ENCODE data around the gene ACTR10.
"Not testable (repeated sequence)": the region's sequence is repeated elsewhere in the genome, so short reads cannot be mapped to it uniquely, and the experiment has no call there.

ACTR10 gene

DNA sequence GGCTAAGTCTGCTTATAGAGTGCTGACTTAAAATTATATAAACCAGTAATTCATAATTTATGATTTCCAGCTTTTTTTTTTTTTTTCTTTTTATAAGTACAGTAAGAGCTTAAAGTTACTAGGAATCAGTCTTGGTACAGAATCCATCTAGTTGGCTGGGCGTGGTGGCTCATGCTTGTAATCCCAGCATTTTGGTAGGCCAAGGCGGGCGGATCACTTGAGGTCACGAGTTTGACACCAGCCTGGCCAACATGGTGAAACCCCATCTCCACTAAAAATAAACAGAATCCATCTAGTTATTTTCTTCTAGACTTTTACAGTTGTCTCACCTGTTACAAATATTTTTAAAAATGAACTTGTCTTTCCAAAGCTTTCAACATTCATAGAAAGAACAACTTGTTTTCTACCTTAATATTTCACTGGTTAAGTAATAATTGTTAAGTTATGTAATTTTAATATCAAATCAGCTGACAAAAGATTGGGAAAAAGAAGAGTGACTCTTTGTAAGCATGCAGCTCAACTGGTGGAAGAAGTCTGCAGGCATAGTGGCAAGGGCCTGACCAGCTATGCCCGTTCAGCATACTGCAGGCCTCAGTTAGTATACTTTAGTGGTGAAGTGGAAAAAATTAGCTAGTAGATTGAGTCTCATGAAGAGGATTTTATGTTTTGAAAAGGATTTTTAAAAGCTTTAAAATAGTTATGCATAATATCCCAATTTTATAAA is 27.3 kb downstream of the ACTR10 start:
- DNase-seq = no peak

DNA sequence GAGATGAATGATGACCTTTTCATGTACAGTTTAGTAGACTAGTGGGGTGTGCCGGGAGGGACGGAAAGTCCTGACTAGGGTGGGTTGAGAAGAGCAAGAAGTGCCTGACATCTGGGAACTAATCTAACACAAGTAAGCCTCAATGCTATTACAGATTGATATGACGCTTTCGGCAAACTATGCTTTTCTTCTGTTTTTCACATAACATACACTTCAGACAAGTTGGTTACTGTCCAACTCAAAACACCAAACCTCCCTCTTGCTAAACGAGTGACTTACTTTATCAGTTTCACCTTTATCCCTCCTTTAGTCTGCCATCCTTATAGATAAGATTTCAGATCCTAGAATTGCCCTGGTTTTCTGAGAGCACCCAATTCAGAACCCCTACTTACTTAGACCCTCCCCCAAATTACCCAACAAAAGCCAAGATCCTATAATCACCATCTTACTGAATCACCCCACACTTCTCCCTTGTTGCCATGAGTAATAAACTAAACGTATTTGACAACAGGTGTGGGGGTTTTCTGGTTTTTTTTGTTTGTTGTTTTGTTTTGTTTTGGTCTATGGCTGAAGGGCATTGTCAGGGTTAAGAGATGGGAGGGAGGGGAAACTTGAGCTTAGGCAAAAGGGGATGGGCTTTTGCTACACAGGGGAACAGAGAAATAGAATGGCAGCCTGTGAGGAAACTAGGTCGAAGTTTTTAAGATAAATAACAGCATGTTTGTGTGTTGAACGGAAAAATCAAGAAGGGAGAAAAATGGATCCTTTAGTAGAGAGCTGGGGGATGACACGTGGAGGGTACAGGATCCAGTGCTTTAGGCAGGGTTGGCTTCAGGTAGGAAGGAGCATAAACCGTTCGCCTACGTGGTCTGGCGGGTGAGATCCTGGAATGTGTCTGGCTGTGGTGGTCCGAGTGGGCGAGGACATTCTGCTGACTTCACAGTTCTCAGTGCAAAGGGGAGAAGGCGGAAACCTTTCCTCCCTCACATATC is 38.6 kb downstream of the ACTR10 start:
- no peak for DNase-seq

DNA sequence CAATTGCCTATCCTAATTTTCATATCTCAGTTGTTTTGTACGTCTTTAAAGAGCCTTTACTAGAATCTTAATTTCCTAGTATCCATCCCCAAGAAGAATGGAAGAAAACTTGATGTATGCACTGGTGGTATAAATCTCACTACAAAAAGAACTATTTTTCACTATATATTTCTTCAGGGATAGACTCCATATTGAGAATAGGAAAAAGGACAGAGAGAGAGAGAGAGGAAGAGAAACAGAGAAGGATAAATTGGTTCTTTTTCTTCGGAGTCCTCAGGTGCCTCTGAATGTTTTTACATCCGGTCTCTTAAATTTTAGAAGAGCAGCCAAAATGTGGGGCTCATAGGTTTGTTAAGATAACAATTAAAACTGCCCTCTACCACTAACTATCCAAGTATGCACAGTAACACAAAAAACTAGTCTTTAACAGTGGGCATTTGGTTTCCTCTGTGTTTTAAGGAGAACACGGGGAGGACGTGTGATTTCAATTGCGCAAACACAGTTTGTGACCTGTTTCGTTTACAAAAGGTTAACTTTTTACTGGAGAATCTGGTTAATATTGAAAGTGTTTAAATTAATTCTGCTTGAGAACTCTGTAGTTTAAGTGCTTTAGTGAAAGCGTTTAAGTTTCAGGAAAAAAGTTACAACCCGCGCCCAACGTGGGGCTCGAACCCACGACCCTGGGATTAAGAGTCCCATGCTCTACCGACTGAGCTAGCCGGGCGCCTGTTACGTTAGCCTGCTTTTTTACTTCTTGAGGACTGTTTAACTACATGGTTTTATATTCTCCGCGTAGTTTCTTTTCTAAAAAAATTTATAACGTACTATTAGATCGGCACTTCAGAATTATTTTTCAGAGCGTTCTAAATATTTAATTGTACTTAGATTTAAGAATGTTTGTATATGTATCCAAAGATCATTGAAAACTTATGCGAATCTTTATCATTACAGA is 39.6 kb downstream of the ACTR10 start:
- no peak for DNase-seq

DNA sequence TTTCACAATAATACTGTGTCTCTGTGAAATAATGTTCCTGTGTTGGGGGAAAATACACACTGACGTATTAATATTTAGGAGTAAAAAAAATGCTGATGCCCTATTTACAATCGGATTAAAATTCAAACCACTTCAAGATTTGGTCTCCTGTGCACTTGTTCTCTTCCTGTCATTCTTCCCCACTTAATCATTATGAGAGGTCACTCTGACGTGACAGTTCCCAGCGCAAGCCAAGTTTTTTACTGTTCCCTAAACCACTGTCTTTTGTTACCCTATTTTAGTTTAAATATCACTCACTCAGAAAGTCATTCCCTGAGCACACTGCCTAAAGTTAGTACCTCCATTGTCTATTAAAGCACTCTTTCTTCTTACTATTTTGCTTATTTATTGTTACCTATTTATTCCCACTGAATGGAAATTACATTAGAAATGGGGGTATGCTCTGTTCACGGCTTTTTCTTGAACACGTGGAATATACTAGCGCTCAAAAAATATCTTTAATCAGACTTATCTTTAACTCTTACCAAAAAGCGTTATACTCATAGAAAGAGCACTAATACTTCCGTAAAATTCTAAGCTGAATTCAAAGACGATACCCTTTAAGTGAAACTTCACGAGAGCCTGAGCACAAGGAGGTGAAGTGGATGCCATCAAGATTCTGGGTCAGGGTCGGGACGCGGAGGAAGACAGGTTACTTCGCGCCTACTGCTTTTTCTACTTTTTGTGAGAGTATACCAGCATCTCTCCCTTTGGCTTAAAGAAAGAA is 44.0 kb downstream of the ACTR10 start:
- peak; percentile 24 for DNase-seq

DNA sequence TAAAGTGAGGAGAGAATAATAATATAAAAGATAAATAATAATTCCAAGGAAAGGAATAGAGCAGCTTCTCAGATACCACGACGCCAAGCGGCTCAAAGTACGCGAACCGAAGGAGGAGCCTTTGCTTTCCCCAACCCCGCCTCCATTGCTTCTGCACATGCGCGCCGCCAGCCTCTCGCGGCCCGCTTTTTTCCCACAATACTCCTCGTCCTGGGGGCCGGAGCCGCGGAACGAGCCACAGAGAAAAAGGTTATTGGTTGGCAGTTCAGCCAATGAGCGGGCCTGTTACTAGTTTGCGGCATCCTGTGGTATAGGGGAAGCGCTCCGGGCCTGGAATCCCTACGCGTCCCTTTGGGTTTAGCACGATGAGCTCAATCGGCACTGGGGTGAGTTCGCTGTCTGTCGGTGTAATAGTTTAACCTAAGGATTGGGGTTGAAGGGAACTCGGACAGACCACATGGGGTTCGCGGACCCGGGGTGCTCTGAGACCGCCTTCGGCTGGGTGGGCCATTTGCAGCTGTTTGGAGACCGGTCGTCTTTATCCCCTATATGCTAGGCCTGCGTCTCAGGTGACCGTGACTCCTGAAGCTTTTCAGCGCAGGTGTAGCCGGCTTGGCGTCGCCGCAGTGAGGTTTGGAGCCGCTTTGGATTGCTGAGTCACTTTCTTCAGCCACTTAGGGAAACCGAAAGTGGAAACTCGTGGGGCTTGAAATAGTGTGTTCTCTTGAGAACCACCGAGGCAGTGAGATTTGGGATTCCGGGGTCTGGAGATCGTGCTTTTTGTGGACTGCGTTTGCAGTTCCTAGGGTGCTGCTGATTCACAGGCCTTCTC is 44.8 kb downstream of the ACTR10 start, which contains the start of gene PSMA3:
PSMA3 (plus strand) TSS at position 288 of the 832 bp plus-strand sequence; CDS start at position 366, 78 bp downstream.
- peak; percentile 76 for DNase-seq

DNA sequence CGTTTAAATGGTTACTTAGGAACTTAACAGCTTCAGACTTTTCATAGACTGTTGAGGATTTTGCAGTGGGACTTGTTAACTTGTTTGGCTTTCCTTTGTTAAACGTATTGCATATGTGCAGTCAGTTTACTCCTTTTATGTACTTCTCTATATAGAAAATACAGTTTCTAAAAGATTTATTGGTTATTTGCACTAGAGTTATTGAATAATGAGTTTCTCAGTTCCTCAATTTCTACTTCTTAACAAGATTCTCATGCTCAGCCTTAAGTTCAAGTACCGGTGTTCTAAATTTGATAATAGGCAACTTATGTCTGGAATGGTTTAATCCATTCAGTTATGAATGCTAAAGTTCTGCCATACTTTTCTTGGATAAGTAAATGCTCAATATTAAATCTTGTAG is 45.6 kb downstream of the ACTR10 start:
- no peak for DNase-seq

DNA sequence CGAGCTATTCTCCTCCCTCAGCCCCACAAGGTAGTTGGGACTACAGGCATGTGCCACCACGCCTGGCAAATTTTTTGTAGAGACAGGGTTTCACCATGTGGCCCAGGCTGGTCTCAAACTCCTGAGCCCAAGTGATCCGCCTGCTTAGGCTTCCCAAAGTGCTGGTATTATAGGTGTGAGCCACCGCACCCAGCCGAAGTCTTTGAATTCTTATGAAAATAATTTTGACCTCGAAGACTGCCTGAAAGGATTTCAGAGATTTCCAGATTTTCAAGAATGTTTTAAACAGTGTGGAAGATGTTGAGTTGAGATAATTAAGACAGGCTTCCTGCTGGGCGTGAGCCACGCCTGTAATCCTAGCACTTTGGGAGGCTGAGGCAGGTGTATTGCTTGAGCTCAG is 49.7 kb downstream of the ACTR10 start:
- no peak for DNase-seq

DNA sequence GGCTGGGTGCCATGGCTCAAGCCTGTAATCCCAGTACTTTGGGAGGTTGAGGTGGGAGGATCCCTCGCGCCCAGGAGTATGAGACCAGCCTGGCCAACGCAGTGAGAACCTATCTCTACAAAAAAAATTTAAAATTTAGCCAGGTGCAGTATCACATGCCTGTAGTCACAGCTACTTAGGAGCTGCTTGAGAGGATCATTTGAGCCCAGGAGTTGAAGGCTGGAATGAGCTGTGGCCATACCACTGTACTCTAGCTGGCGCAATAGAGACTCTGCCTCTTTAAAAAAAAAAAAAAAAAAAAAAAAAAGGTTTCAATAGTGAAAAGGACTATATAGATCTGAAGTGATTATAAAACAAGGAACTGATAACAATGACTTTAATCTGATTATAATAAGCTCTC is 58.2 kb downstream of the ACTR10 start:
- no peak for DNase-seq

DNA sequence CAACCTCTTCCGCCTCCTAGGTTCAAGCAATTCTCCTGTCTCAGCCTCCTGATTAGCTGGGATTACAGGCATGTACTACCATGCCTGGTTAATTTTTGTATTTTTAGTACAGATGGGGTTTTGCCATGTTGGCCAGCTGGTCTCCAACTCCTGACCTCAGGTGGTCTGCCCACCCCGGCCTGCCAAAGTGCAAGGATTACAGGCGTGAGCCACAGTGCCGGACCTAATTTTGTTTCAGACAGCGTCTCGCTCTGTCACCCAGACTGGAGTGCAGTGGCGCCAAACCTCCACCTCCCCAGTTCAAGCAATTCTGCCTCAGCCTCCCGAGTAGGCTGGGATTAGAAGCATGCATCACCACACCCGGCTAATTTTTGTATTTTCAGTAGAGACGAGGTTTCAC is 62.1 kb downstream of the ACTR10 start:
- not testable (repeated sequence) for DNase-seq

DNA sequence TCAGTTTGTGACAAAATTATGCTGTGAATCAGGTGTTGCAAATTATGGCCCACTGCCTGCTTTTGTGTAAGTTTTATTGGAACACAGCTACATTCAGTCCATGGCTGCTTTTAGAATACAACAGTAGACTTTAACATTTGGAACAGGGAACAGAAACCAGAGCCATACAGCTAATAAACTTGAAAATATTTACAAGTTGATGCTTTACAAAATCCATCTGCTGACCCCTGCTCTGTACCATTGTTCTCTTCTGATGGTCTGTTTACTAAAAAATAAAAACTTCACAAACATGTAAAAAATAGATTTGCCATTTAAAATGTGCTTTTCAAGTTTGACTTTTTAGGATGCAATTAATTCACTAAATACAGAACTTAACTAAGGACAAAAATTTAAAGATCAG is 65.5 kb downstream of the ACTR10 start:
- DNase-seq = no peak

DNA sequence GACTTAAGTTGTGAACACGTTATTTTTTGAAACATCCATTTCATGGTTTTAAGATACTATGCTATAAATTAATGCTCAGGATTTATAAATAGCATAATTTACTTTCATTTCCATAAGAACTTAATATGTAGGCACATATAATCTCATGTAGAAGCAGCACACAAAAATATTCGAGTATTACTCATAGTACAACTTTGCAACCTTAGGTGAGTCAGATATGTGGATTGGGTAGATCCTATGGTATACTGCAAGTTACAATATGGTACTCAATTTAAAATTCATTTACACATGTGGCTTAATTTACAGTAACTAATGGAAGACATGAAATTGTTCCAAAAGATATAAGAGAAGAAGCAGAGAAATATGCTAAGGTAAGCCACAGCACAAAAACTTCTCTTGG is 70.7 kb downstream of the ACTR10 start:
- no peak for DNase-seq

DNA sequence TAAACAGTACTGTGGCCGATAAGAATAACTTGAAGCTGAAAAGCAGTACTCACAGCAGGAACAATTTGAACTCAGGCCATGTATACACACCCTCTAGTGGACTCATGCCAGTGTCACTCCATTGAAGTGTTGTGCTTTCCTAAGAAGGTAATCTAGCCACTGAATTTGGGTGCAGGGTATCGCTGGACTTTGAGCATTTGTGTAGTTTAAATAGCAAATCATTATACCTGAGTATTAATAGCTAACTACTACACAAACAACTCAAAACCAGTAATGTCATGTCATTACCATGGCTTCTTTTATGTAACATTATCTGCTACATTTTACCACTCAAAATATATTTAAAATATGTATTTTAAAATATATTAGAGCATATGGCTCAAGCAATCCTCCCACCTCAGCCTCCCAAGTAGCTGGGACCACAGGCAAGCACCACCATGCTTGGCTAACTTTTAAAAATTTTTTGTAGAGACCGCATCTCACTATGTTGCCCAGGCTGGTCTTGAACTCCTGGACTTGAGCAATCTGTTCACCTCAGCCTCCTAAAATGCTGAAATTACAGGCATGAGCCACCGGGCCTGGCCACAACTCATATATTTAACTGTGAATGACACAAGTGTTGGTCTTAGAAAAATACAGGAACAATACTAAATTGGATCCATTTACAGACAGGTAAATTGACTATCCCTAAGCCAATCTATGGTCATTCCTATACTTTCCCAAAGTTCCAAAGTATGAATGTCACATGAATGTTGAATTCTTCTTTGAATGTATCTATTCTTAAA is 72.8 kb downstream of the ACTR10 start:
- DNase-seq = no peak

DNA sequence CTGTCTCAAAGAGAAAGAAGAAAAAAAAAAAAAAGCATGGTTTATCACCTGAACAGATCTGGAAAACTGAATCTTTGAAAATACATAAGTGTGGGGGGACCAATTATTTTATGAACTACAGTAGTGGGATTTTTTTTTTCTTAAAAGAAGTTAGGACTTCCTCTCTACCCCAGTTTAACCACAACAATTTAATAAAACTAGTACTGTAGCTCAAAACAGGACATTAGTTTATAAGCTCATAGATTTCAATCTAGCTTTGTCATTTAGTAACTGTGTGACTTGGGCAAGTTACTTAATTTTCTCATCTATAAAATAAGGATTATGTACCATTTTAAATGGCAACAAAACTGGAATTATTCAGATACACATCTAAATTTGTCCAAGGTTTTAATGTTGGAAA is 74.9 kb downstream of the ACTR10 start:
- DNase-seq = no peak

DNA sequence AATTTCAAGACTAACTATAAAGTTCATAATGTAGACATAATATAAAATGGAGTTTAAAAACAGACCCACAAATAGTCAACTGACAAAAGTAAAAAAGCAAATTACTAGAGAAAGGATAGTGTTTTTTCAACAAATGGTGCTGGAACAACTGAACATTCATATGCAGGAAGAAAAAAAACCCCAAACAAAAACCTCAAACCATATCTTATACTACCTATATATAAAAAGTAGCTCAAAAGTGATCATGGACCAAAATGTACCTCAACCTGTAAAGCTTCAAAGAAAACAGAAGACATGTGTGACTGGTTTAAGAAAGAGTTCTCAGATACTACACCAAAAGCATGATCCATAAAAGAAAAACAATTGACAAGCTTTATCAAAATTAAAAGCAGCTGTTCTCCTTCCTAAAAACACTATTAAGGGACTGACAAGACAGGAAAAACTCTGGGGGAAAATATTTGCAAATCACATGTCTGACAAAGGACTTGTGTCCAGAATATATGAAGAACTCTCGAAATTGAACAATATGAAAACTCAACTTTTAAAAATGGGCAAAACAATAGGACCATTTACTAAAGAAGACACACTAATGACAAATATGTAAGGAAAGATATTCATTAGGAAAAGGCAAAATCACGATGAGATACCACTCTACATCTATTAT is 75.7 kb downstream of the ACTR10 start:
- no peak for DNase-seq

DNA sequence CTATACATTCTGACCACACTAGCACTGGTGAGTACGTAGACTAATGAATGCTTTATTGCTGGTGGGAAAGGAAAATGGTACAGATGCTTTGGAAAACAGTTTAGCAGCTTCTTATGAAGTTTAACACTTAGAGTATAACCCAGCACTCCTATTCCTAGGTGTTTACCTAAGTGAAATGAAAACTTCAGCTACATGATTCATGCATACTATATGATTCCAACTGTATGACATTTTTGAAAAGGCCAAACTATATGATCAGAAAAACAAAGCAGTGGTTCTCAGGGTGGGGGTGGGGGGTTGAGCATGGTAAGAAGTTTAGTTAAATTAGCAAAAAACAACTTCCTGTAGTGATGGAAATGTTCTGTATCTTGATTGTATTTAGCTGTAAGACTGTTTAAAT is 76.3 kb downstream of the ACTR10 start:
- DNase-seq = no peak

DNA sequence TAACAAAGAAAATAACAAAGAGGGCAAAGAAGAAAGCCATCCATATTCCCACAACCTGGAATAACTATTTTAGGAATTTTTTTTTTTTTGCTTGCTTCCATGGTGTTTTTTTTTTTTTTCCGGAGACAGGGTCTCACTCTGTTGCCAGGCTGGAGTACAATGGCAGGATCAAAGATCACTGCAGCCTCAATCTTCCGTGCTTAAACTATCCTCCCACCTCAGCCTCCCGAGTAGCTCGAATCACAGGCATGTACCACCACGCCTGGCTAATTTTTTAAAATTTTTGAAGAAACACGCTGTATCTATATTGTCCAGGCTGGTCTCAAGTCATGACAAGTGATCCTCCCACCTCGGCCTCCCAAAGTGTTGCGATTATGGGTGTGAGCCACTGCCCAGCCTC is 78.2 kb downstream of the ACTR10 start:
- DNase-seq = no peak

DNA sequence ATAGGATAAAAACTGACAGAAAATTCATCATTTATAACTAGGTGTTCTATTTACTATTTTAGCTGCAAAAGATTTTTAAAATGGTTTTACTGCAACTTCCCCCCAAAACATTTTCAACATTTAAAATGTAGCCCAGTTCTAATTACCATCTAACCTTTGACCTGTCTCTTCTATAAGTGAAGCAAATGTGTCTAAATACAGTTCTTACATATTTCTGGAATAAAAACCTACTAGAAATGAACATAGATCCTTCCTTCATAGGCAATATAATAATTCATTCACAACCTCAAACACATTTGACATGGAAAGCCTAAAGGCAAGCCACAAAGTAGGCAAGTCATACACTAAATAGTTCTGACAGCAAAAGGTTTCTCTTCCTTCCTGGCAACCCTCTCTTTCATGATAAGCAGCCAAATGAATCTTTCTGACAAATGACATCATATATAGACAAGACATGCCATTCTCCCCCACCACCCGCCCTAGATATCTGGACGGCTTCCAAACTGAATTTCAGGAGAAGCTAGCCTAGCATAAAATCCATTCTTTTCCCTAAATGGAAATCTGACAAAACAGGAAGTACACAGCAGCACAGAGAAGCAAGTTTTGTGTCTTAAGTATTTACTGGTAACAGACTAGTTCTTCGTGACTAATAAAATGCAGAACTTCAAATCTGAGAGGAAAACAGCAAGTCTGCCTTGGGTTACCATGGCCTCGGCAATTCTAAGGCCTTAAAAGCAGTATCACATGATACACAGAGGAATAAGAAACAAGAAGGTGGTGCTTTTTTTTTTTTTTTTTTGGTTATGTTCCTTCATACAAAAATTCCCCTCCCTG is 81.2 kb downstream of the ACTR10 start:
- peak; percentile 19 for DNase-seq

DNA sequence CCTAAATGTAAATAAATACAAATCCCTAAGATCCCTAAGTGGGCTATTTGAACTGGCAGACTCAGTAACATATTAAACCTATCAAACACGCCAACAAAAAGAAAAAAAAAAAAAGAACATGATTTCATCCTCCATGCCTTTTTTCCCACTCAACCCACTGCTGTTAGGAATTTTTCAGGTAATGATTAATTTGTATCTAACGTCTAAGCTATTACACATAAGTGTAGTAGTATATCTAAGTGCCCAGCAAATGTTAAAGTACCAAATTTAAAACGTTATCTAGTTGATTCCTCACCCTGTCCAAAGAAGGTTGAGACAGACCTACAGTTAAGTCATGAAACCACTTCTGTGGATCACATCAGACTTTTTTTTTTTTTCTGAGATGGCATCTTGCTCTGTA is 82.0 kb downstream of the ACTR10 start:
- DNase-seq = no peak

All from SIG-M5 (cell line).